ENCODE measurements around the gene FAM168A.

FAM168A gene

DNA sequence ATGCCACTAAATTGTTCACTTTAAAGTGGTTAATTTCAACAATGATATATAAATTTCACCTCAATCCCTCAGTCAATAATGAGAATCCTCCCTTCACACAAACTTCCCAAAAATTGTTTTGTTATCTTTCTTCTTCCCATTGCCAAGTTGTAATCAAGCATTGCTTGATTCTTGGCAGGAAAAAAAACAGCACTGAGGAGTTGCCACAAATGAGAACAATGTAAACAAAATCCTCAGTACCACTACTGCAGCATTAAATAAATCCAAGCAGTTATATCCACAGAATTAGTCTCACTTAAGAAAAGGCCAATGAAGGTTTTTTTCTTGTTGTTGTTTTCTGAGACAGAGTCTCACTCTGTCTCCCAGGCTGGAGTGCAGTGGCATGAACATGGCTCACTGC lies 38.2 kb downstream of the FAM168A start:
- DNase-seq (ENCODE audit: low read depth): no peak
- TF ChIP-seq, protein P1, sequence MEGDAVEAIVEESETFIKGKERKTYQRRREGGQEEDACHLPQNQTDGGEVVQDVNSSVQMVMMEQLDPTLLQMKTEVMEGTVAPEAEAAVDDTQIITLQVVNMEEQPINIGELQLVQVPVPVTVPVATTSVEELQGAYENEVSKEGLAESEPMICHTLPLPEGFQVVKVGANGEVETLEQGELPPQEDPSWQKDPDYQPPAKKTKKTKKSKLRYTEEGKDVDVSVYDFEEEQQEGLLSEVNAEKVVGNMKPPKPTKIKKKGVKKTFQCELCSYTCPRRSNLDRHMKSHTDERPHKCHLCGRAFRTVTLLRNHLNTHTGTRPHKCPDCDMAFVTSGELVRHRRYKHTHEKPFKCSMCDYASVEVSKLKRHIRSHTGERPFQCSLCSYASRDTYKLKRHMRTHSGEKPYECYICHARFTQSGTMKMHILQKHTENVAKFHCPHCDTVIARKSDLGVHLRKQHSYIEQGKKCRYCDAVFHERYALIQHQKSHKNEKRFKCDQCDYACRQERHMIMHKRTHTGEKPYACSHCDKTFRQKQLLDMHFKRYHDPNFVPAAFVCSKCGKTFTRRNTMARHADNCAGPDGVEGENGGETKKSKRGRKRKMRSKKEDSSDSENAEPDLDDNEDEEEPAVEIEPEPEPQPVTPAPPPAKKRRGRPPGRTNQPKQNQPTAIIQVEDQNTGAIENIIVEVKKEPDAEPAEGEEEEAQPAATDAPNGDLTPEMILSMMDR (IDR thresholded peaks at IDR 0.05; ENCODE audit: insufficient read depth, low read depth, low read length, missing control alignments): no peak
- no peak overlapping the region for H3K4me3 ChIP-seq (ENCODE audit: low read depth, low read length)

DNA sequence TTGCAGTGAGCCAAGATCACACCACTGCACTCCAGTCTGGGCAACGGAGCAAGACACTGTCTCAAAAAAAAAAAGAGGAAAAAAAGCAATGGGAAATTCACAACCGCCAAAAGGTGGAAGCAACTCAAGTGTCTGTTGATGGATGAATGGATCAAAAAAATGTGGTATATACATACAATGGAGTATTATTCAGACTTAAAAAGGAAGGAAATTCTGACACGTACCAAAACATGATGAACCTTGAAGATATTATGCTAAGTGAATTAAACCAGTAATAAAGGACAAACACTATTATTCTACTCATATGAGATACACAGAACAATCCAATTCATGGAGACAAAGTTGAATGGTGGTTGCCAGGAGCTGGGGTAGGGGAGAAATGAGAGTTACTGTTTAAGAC lies 40.9 kb downstream of the FAM168A start:
- H3K4me3 ChIP-seq (ENCODE audit: low read depth, low read length): no peak overlapping the region
- TF ChIP-seq, protein P1 (IDR thresholded peaks at IDR 0.05; ENCODE audit: insufficient read depth, low read depth, low read length, missing control alignments): no peak
- DNase-seq (ENCODE audit: low read depth): no peak

DNA sequence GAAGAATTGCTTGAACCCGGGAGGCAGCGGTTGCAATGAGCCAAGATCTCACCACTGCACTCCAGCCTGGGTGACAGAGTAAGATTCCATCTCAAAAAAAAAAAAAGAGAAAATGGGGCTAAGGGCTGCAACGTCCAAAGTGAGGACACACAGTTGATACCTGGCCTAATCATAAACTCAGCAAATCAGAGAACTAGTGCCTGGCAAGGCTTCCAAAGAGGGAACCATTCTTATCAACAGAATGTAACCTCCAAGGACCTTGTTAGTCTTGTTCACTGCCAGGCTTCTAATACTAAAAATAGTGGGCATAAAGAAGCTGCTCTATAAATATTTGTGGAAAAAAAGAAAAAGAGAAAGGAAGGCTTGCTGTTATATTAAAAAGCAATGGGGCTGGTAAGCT lies 42.3 kb downstream of the FAM168A start:
- DNase-seq (ENCODE audit: low read depth): no peak
- H3K4me3 ChIP-seq (ENCODE audit: low read depth, low read length): no peak overlapping the region
- TF ChIP-seq, protein P1 (IDR thresholded peaks at IDR 0.05; ENCODE audit: insufficient read depth, low read depth, low read length, missing control alignments): no peak

DNA sequence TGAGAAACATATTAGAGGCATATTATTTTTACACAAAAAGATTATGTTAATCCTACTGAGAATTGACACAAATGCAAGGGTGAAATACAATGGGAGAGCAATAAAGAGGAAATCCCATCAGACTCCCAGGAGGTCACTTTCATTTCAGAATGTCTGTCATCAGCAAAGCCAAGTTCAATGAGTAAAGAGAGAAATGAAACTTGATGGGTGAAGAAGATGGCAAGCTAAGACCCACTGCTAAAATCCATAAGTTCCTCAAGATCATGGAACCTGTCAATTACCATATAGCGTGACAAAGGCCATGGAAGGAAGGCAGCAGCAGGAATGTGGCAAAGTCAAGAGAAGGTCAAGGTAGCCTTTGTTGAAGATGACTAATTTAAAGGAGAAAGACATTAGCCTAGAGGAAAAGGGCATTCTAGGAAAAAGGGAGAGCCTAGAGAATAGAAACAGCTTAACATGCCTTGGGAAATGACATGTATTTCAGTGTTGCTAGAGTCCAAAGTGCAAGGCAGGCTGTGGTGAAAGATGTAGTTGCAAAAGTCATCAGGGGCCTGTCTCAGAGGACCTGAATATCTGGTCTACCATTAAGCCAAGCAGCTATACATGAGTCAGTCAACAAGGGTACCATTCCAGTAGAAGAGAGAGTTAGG lies 43.1 kb downstream of the FAM168A start:
- DNase-seq (ENCODE audit: low read depth): no peak
- TF ChIP-seq, protein P1 (IDR thresholded peaks at IDR 0.05; ENCODE audit: insufficient read depth, low read depth, low read length, missing control alignments): no peak
- H3K4me3 ChIP-seq (ENCODE audit: low read depth, low read length): no peak overlapping the region

- DNase-seq (ENCODE audit: low read depth): no peak
- TF ChIP-seq, protein P1 (IDR thresholded peaks at IDR 0.05; ENCODE audit: insufficient read depth, low read depth, low read length, missing control alignments): no peak
- H3K4me3 ChIP-seq (ENCODE audit: low read depth, low read length): no peak overlapping the region
Observed at GRCh38 chr11:73553266-73553665, 44.6 kb downstream of the FAM168A start.

DNA sequence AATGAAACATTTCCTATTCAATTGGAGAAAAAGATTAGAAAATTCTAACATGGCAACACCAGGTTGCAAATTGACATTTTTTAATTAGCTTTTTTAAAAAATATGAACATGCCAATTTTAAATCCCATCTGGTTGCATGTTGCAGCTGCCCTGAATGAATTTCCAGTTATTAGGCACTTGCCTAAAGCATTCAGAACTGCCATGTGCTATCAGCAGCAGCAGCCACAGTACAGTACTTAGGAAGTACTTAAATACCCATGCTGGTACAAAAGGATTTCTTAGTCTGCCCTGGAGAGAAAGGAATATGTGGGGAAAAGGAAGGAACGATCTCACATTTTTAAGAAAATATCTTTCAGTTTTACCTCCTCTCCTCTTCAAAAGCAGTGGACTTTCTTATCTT lies 46.2 kb downstream of the FAM168A start:
- no peak for DNase-seq (ENCODE audit: low read depth)
- no peak overlapping the region for H3K4me3 ChIP-seq (ENCODE audit: low read depth, low read length)
- TF ChIP-seq, protein P1 (IDR thresholded peaks at IDR 0.05; ENCODE audit: insufficient read depth, low read depth, low read length, missing control alignments): no peak

- TF ChIP-seq, protein P1 (IDR thresholded peaks at IDR 0.05; ENCODE audit: insufficient read depth, low read depth, low read length, missing control alignments): no peak
- no peak for DNase-seq (ENCODE audit: low read depth)
- H3K4me3 ChIP-seq (ENCODE audit: low read depth, low read length): no peak overlapping the region
Observed at GRCh38 chr11:73549376-73549775, 48.5 kb downstream of the FAM168A start.
